HepG2 (cell line): ENCODE data around the gene FUBP3. TPM values are rescaled to one million over a fixed set of nuclear protein-coding genes. Genes with fewer than 3 reads are reported as not detected.
A peak's percentile ranks its signal among the peaks of the same experiment; 100 is the strongest.

Source experiments
- CREBL2 ChIP-seq: sonication (generic); formaldehyde crosslinking; IDR thresholded peaks from 2 replicates; pipeline ENCODE4 v1.8.1; 2023; ENCODE audit warnings: missing genetic modification reagents, mild to moderate bottlenecking, borderline replicate concordance
- DNMT1 ChIP-seq: sonication (generic); formaldehyde crosslinking; IDR thresholded peaks from 2 replicates; pipeline ENCODE4 v1.5.1; 2020; ENCODE audit warnings: mild to moderate bottlenecking, missing genetic modification reagents
- FOXA1 ChIP-seq, 2 experiments: fragments of 450-650 bp in 1 of 2; sonication (generic) in 1 of 2; formaldehyde crosslinking in 1 of 2; IDR thresholded peaks; 2 replicates each; pipeline versions ENCODE4 v1.4.0 to v1.6.1; 2016 to 2020; ENCODE audit warnings: missing genetic modification reagents in 1 of 2
- FOXK1 ChIP-seq: sonication (generic); formaldehyde crosslinking; IDR thresholded peaks from 2 replicates; pipeline ENCODE4 v1.4.0; 2020; ENCODE audit warnings: low read depth, missing genetic modification reagents, borderline replicate concordance
- GFI1 ChIP-seq: sonication (generic); formaldehyde crosslinking; IDR thresholded peaks from 2 replicates; pipeline ENCODE4 v1.5.0; 2020; ENCODE audit warnings: missing genetic modification reagents, mild to moderate bottlenecking, borderline replicate concordance
- HMGXB4 ChIP-seq, 2 experiments: sonication (generic) in 1 of 2; formaldehyde crosslinking in 1 of 2; IDR thresholded peaks; 2 replicates each; pipeline versions ENCODE4 v1.4.0 to v1.6.1; 2018 to 2020; ENCODE audit warnings: missing genetic modification reagents in 2 of 2, borderline replicate concordance in 1 of 2, low read depth in 1 of 2, mild to moderate bottlenecking in 1 of 2, missing biosample characterization in 1 of 2
- IRX3 ChIP-seq: sonication (generic); formaldehyde crosslinking; IDR thresholded peaks from 2 replicates; pipeline ENCODE4 v1.8.1; 2023; ENCODE audit warnings: mild to moderate bottlenecking, low read depth, missing genetic modification reagents, borderline replicate concordance
- ISX ChIP-seq: sonication (generic); formaldehyde crosslinking; conservative IDR thresholded peaks from 2 replicates; pipeline ENCODE4 v1.5.0; 2020; ENCODE audit warnings: missing genetic modification reagents
- KLF9 ChIP-seq: IDR thresholded peaks from 2 replicates; pipeline ENCODE4 v1.6.1; 2016; ENCODE audit warnings: low read depth
- NFATC3 ChIP-seq: sonication (generic); formaldehyde crosslinking; IDR thresholded peaks from 2 replicates; pipeline ENCODE4 v1.5.1; 2020; ENCODE audit warnings: mild to moderate bottlenecking, missing genetic modification reagents
- NKX3-1 ChIP-seq: sonication (generic); formaldehyde crosslinking; IDR thresholded peaks from 2 replicates; pipeline ENCODE4 v1.5.0; 2020; ENCODE audit warnings: missing genetic modification reagents
- RCOR2 ChIP-seq: IDR thresholded peaks from 2 replicates; pipeline ENCODE4 v1.6.1; 2016; ENCODE audit warnings: missing biosample characterization, missing genetic modification reagents
- RELA ChIP-seq: sonication (generic); formaldehyde crosslinking; IDR thresholded peaks from 2 replicates; pipeline ENCODE4 v1.4.0; 2020; ENCODE audit warnings: missing genetic modification reagents
- SMARCE1 ChIP-seq: fragments of 450-650 bp; IDR thresholded peaks from 2 replicates; pipeline ENCODE4 v1.6.1; 2017; ENCODE audit warnings: borderline replicate concordance
- SUZ12 ChIP-seq: fragments of 150-350 bp; IDR thresholded peaks from 2 replicates; pipeline ENCODE4 v1.6.1; 2014; ENCODE audit warnings: low read depth, low read length
- XBP1 ChIP-seq: sonication (generic); formaldehyde crosslinking; IDR thresholded peaks from 2 replicates; pipeline ENCODE4 v1.5.0; 2020; ENCODE audit warnings: missing genetic modification reagents
- ZBTB8A ChIP-seq: sonication (generic); formaldehyde crosslinking; IDR thresholded peaks from 2 replicates; pipeline ENCODE4 v1.4.0; 2020; ENCODE audit warnings: mild to moderate bottlenecking, low read depth, missing genetic modification reagents, borderline replicate concordance
- ZNF12 ChIP-seq: sonication (generic); formaldehyde crosslinking; IDR thresholded peaks from 2 replicates; pipeline ENCODE4 v1.5.0; 2020; ENCODE audit warnings: missing genetic modification reagents
- ZNF263 ChIP-seq: sonication (generic); formaldehyde crosslinking; IDR thresholded peaks from 2 replicates; pipeline ENCODE4 v1.4.0; 2020; ENCODE audit warnings: missing genetic modification reagents
- ZNF264 ChIP-seq: sonication (generic); formaldehyde crosslinking; IDR thresholded peaks from 2 replicates; pipeline ENCODE4 v1.4.0; 2020; ENCODE audit warnings: missing genetic modification reagents
- ZNF570 ChIP-seq: sonication (generic); formaldehyde crosslinking; IDR thresholded peaks from 2 replicates; pipeline ENCODE4 v1.4.0; 2020; ENCODE audit warnings: mild to moderate bottlenecking, missing genetic modification reagents, borderline replicate concordance
- ZNF615 ChIP-seq: sonication (generic); formaldehyde crosslinking; IDR thresholded peaks from 2 replicates; pipeline ENCODE4 v1.5.0; 2020; ENCODE audit warnings: mild to moderate bottlenecking, missing genetic modification reagents, borderline replicate concordance
- ZNF674 ChIP-seq: sonication (generic); formaldehyde crosslinking; IDR thresholded peaks from 2 replicates; pipeline ENCODE4 v1.5.0; 2020; ENCODE audit warnings: low read depth, mild to moderate bottlenecking, missing genetic modification reagents
- ZNF687 ChIP-seq: sonication (generic); formaldehyde crosslinking; IDR thresholded peaks from 2 replicates; pipeline ENCODE4 v1.5.1; 2020; ENCODE audit warnings: mild to moderate bottlenecking, missing genetic modification reagents, moderate library complexity
- polyA plus RNA-seq, 8 experiments: library from polyadenylated mRNA; depleted of rRNA in 3 of 8; stranded (reverse) in 7 of 8; unstranded in 1 of 8; fragments of >200 nt; fragmentation: Illumina TruSeq in 4 of 8; extraction: Trizol in 4 of 8; gene quantifications; 2 replicates each; pipeline versions ENCODE4 v1.2.1 to v1.2.3, GENCODE V29; 2011 to 2016; ENCODE audit warnings: low read depth in 4 of 8, missing spikeins in 1 of 8, mixed read lengths in 1 of 8; ENCODE audit not compliant: insufficient read depth in 1 of 8
- total RNA-seq, 5 experiments: library from RNA; depleted of rRNA; stranded (reverse); fragments of >200 nt; fragmentation: Illumina TruSeq; extraction: Trizol; gene quantifications; 2 replicates each; pipeline ENCODE4 v1.2.3, GENCODE V29; 2016; ENCODE audit warnings: low read depth in 1 of 5

FUBP3 gene
- total and polyA plus RNA-seq, 2 of the 13 experiments (the other 11 are each of a cell fraction or from before 2014, with no cell fraction given) = 28.7 to 40.0 TPM

DNA sequence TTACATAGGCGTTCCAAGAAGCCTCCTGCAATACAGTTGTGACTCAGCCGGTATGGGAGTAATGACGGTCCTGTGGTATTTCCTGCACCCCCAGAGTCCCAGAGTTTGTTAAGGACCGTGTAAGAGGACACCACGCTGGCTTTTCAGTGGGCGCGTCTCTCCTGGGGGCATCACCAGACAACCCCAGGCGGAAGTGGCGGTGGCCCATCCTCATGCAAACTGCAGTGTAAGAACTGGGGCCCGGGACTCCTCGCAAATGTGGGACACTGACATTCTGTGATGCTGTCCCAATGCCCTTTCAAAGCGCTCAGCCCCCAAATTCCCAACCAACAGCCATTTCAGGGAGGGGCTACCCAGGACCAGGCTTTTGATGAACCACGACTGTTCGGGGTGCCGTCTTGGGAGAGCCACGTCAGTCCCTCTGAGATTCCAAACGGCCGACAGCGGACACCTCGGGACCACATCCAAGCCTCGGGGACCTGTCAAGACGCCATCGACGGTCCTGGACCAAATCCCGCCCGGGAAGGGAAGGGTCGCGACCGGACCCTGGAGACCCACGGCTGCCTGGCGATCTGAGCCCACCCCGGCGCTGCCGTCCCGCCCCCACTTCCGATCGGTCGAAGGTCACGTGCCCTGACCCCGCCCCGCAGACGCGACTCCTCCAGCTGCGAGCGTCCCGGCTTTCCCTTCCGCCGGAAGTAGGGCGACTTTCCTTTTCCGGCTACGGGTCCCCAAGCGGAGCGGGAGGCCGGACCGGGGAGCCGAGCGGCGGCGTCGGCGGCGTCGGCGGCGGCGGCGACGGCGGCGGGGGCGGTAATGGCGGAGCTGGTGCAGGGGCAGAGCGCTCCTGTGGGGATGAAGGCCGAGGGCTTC lies at the start of gene FUBP3 (continued):
- TF ChIP-seq IRX3 (CRISPR knock-in tag) (peak; percentile 34; the same call in 1 of the 2 replicates), SUZ12 (no peak), ZNF674 (CRISPR knock-in tag) (no peak), ZBTB8A (CRISPR knock-in tag) (no peak), ZNF570 (CRISPR knock-in tag) (no peak), GFI1 (CRISPR knock-in tag) (peak; percentile 52; the same call in 1 of the 2 replicates), KLF9 (CRISPR knock-in tag) (no peak), HMGXB4 (CRISPR knock-in tag; IDR thresholded peaks at IDR 0.05; ENCODE audit: borderline replicate concordance in 1 of 2, low read depth in 1 of 2) (peak in 1 of 2 experiments; percentile 84; a peak in 3 of 4 replicates), ZNF12 (CRISPR knock-in tag) (0 out of 2 replicates have a peak, but pooled peaks have one; percentile 13), ISX (CRISPR knock-in tag) (no peak), RCOR2 (CRISPR knock-in tag) (0 out of 2 replicates have a peak, but pooled peaks have one; percentile 13), CREBL2 (no peak), ZNF264 (CRISPR knock-in tag) (no peak), ZNF263 (CRISPR knock-in tag) (peak; percentile 15; the same call in 1 of the 2 replicates), ZNF687 (CRISPR knock-in tag) (peak; percentile 84), RELA (CRISPR knock-in tag) (no peak), NFATC3 (CRISPR knock-in tag) (no peak), FOXK1 (CRISPR knock-in tag) (peak; percentile 36; the same call in 1 of the 2 replicates), NKX3-1 (CRISPR knock-in tag) (peak; percentile 35; the same call in 1 of the 2 replicates), FOXA1 (IDR thresholded peaks at IDR 0.05) (no peak), FOXA1 (CRISPR knock-in tag; IDR thresholded peaks at IDR 0.05) (no peak), ZNF615 (no peak), DNMT1 (CRISPR knock-in tag) (peak; percentile 62), XBP1 (CRISPR knock-in tag) (no peak), SMARCE1 (no peak)
